Activated CD8-positive, alpha-beta T cell treated with anti-CD3 and anti-CD28 coated beads for 36 hours (primary cell): ENCODE results near the gene SF3B1. TPM values are rescaled to one million over a fixed set of nuclear protein-coding genes. Genes with fewer than 3 reads are reported as not detected.
A peak's percentile ranks its signal among the peaks of the same experiment; 100 is the strongest.
"Not testable (repeated sequence)": the region's sequence is repeated elsewhere in the genome, so short reads cannot be mapped to it uniquely, and the experiment has no call there.

Experiments
- ATAC-seq: fragments of 200-7000 bp; cut with Tn5 transposase; one replicate; pipeline ENCODE4 v1.10.0; 2021; ENCODE audit warnings: mild to moderate bottlenecking, moderate library complexity
- CTCF ChIA-PET: fragments of 350-600 bp; sonication (Branson Sonifier 250); formaldehyde crosslinking; loops from one replicate; lab custom pipeline; 2021; ENCODE audit warnings: antibody characterized with exemption; lab: Charles Lee
- POLR2A ChIA-PET: fragments of 350-600 bp; sonication (Branson Sonifier 250); formaldehyde crosslinking; loops from one replicate; lab custom pipeline; 2021; ENCODE audit warnings: antibody characterized with exemption; lab: Charles Lee
- DNase-seq: peaks from one replicate; pipeline ENCODE4 v3.0.0-alpha.2; 2020
- H3K27ac Mint-ChIP-seq: one replicate; pipeline ENCODE4 v1.8.0; 2021; ENCODE audit warnings: mild to moderate bottlenecking, mixed read lengths
- H3K27me3 Mint-ChIP-seq: one replicate; pipeline ENCODE4 v1.8.0; 2021; ENCODE audit warnings: mixed read lengths
- H3K36me3 Mint-ChIP-seq: one replicate; pipeline ENCODE4 v1.8.0; 2021; ENCODE audit warnings: low read depth, mixed read lengths
- H3K4me1 Mint-ChIP-seq: one replicate; pipeline ENCODE4 v1.8.0; 2021; ENCODE audit warnings: low read depth, mixed read lengths
- H3K4me3 Mint-ChIP-seq: one replicate; pipeline ENCODE4 v1.8.0; 2021; ENCODE audit warnings: mild to moderate bottlenecking, moderate library complexity, mixed read lengths
- H3K9me3 Mint-ChIP-seq: one replicate; pipeline ENCODE4 v1.8.0; 2021; ENCODE audit warnings: mixed read lengths
- intact Hi-C: fragments of 100-400 bp; cut with micrococcal nuclease; formaldehyde crosslinking; loops from one replicate; pipeline ENCODE4 v1.10.0; 2022
- total RNA-seq, 2 experiments: library from RNA; stranded (reverse); gene quantifications; one replicate each; pipeline ENCODE4 v1.2.3, GENCODE V29; 2021
- TF ChIP-seq, protein P1 (sequence below): fragments of 200-600 bp; IDR thresholded peaks from one replicate; pipeline ENCODE4 v1.8.0; 2022; ENCODE audit warnings: antibody characterized with exemption, mild to moderate bottlenecking

SF3B1 gene
- total RNA-seq, 2 experiments from 2014 or later: 235 to 253 TPM

DNA sequence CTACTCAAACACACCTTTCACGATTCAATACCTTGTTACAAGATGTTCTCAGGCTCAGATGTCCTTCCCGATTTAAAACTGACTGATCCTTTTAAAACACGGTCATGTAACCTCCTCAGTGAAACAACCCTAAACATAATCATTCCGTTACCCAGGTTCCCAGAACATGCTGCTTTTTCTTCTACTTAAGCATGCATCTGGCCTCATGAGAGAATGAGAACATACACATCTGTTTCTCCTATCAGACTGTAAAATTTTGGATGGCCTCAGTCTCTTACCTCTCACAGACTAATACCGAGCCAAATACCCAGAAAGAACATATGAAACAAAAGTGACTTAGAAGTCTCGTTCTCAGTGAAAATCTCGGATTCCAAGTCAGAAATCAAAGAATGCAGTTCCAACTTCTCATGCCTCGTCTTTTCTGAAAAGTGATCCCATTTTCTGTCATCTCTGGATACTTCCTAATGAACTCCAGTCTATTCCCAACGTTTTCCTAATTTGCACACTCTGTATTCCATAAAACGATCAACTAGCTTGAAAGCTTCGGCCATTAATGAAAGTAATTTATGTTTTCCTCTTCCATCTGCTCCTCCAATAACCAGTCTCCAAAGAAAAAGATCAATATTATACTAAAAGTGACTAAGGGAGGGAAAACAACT lies 919 bp downstream of the SF3B1 start:
- intact Hi-C loops: loop anchor here (5.0 to 10.0 kb wide), 3 partner anchors 68 to 341 kb away; partner anchors contain the start of genes HSPE1 and MARS2
- ATAC-seq: no peak
- Mint-ChIP-seq H3K9me3 (no peaks in the 10 kb centered on the region), H3K4me1 (peaks cover 46% of the 10 kb centered on the region), H3K27ac (peak overlapping the region; percentile 100), H3K27me3 (no peaks in the 10 kb centered on the region), H3K4me3 (peak overlapping the region; percentile 82), H3K36me3 (peaks cover 33% of the 10 kb centered on the region)
- ChIA-PET POLR2A (interaction anchor here (1.0 to 3.8 kb wide), 10 partner anchors 9 to 183 kb away, joined by 3 to 37 read pairs (median 6); partner anchors contain the start of genes COQ10B, HSPD1 and HSPE1), CTCF (interaction anchor here (1.0 to 1.2 kb wide), 2 partner anchors 10 to 11 kb away, joined by 3 read pairs; no protein-coding TSS in a partner anchor)
- TF ChIP-seq, protein P1, sequence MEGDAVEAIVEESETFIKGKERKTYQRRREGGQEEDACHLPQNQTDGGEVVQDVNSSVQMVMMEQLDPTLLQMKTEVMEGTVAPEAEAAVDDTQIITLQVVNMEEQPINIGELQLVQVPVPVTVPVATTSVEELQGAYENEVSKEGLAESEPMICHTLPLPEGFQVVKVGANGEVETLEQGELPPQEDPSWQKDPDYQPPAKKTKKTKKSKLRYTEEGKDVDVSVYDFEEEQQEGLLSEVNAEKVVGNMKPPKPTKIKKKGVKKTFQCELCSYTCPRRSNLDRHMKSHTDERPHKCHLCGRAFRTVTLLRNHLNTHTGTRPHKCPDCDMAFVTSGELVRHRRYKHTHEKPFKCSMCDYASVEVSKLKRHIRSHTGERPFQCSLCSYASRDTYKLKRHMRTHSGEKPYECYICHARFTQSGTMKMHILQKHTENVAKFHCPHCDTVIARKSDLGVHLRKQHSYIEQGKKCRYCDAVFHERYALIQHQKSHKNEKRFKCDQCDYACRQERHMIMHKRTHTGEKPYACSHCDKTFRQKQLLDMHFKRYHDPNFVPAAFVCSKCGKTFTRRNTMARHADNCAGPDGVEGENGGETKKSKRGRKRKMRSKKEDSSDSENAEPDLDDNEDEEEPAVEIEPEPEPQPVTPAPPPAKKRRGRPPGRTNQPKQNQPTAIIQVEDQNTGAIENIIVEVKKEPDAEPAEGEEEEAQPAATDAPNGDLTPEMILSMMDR: no peak
- DNase-seq: no peak

DNA sequence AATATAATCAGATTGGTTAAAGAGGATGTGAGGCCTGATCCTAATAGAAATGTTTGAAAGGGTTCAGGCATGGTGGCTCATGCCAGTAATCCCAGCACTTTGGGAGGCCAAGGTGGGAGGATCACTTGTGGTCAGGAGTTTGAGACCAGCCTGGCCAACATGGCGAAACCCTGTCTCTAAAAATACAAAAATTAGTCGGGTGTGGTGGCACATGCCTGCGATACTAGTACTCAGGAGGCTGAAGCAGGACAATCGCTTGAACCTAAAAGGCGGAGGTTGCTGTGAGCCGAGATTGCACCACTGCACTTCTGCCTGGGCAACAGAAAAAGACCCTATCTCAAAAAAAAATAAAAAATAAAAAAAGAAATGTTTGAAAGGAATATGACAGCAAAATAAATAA lies 2.3 kb downstream of the SF3B1 start:
- peak overlapping the region; percentile 58 for H3K27ac Mint-ChIP-seq
- H3K27me3 Mint-ChIP-seq, CTCF ChIA-PET, ATAC-seq, DNase-seq, H3K9me3 Mint-ChIP-seq: not testable (repeated sequence)
- H3K4me1 Mint-ChIP-seq: peaks cover 55% of the 10 kb centered on the region
- H3K36me3 Mint-ChIP-seq: peaks cover 36% of the 10 kb centered on the region
- peak overlapping the region; percentile 82 for H3K4me3 Mint-ChIP-seq
- intact Hi-C loops: loop anchor here (5.0 to 10.0 kb wide), 3 partner anchors 70 to 342 kb away; partner anchors contain the start of genes HSPE1 and MARS2
- POLR2A ChIA-PET: interaction anchor here (0.6 to 3.8 kb wide), 5 partner anchors 10 to 273 kb away, joined by 3 to 37 read pairs (median 5); partner anchors contain the start of genes COQ10B, HSPD1, HSPE1 and MARS2

DNA sequence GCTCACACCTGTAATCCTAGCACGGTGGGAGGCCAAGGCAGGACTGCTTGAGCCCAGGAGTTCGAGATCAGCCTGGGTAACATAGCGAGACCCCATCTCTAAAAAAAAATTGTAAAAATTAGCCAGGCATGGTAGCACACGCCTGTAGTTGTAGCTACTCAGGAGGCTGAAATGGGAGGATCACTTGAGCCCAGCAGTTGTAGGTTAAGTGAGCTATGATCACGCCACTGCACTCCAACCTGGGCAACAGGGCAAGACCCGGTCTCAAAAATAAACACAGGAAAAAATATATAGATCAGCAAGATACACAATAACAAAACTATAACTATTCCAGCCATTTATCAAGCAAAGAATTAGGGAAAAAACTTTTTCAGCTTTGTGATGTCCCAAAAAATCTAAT lies 3.0 kb downstream of the SF3B1 start:
- ATAC-seq (no peak), DNase-seq (no peak)
- CTCF ChIA-PET: interaction anchor here (0.8 to 0.9 kb wide), 2 partner anchors 94 to 318 kb away, joined by 3 read pairs; no protein-coding TSS in a partner anchor
- POLR2A ChIA-PET: interaction anchor here (0.7 to 1.8 kb wide), 7 partner anchors 9 to 504 kb away, joined by 3 to 5 read pairs (median 4); partner anchors contain the start of genes COQ10B, HSPD1 and HSPE1
- TF ChIP-seq, protein P1: no peak
- Mint-ChIP-seq H3K4me1 (peaks cover 60% of the 10 kb centered on the region), H3K36me3 (peaks cover 38% of the 10 kb centered on the region), H3K9me3 (no peaks in the 10 kb centered on the region), H3K4me3 (peak overlapping the region; percentile 82), H3K27me3 (no peaks in the 10 kb centered on the region), H3K27ac (peak overlapping the region; percentile 87)
- intact Hi-C loops: loop anchor here (5.0 to 10.0 kb wide), 3 partner anchors 70 to 343 kb away; partner anchors contain the start of genes HSPE1 and MARS2

DNA sequence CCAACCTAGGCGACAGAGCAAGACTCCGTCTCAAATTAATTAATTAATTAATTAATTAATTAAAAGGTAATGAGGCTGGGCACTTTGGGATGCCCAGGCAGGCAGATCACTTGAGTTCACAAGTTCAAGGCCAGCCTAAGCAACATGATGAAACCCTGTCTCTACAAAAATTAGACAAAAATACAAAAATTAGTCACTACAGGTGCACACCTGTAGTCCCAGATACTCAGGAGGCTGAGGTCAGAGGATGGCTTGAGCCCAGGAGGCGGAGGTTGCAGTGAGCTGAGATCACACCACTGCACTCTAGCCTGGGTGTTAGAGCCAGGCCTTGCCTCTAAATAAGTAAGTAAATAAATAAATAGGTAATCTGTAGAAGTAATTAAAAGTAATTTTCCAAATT lies 6.8 kb downstream of the SF3B1 start:
- H3K4me3 Mint-ChIP-seq: no peak overlapping the region
- no peak for DNase-seq
- H3K27me3 Mint-ChIP-seq: no peaks in the 10 kb centered on the region
- no peak overlapping the region for H3K27ac Mint-ChIP-seq
- H3K9me3 Mint-ChIP-seq: no peaks in the 10 kb centered on the region
- ChIA-PET POLR2A (interaction anchor here (1.1 kb wide), 1 partner anchor 23 kb away, joined by 3 read pairs; no protein-coding TSS in a partner anchor), CTCF (interaction anchor here (1.1 kb wide), 1 partner anchor 13 kb away, joined by 3 read pairs; no protein-coding TSS in a partner anchor)
- peaks cover 41% of the 10 kb centered on the region for H3K36me3 Mint-ChIP-seq
- intact Hi-C loops: no loop called here
- TF ChIP-seq, protein P1: no peak
- ATAC-seq: no peak
- peaks cover 81% of the 10 kb centered on the region for H3K4me1 Mint-ChIP-seq

DNA sequence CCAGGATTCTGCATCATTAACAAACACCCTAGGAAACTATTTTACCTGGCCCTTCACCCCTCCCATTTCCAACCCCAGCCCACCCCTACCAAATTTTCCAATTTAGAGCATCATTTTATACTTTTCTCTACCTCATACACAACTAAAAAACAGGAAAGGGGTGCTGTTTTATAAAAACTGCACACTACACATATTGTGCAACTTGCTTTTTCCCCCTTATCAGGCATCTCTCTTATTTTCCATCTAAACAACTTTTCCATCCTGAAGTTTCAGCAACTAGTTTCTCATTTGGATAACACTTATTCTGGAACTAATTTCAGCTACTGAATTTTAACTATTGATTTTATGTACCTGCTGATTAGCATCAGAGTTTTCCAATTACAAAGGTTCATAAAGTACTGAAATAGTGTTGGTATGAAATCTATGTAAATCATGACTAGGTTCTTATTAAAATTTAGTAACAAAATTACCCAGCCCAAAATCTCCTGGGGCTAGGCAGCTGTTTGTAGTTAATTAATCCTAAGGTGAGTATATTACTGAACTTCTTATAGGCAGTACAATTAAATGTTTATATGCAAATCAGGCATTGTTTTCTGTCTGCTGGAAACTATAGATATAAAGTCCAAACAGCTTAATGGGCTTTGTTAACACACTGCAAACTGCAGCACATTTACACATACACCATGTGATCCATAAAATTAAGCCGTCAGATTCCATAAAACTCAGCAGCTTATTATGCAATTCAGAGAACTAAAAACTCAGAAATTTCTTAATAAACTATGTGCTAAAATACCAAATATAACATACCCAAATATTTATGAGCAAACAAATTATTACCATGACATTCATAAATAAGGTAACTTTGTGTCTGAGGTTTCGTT lies 7.9 kb downstream of the SF3B1 start:
- TF ChIP-seq, protein P1: no peak
- intact Hi-C loops: no loop called here
- no peaks in the 10 kb centered on the region for H3K9me3 Mint-ChIP-seq
- H3K27ac Mint-ChIP-seq: peak overlapping the region; percentile 74
- ChIA-PET POLR2A (interaction anchor here (1.0 to 1.1 kb wide), 2 partner anchors 19 to 24 kb away, joined by 3 read pairs; no protein-coding TSS in a partner anchor), CTCF (no interaction called here)
- ATAC-seq: no peak
- no peak for DNase-seq
- peaks cover 43% of the 10 kb centered on the region for H3K36me3 Mint-ChIP-seq
- peaks cover 76% of the 10 kb centered on the region for H3K4me1 Mint-ChIP-seq
- no peak overlapping the region for H3K4me3 Mint-ChIP-seq
- no peaks in the 10 kb centered on the region for H3K27me3 Mint-ChIP-seq
